ENCODE data around the gene LDLRAD3.

The LDLRAD3 gene

GRCh38 chr11:36013950-36014897 lies 70.4 kb downstream of the LDLRAD3 start:
- TF ChIP-seq, protein P1, sequence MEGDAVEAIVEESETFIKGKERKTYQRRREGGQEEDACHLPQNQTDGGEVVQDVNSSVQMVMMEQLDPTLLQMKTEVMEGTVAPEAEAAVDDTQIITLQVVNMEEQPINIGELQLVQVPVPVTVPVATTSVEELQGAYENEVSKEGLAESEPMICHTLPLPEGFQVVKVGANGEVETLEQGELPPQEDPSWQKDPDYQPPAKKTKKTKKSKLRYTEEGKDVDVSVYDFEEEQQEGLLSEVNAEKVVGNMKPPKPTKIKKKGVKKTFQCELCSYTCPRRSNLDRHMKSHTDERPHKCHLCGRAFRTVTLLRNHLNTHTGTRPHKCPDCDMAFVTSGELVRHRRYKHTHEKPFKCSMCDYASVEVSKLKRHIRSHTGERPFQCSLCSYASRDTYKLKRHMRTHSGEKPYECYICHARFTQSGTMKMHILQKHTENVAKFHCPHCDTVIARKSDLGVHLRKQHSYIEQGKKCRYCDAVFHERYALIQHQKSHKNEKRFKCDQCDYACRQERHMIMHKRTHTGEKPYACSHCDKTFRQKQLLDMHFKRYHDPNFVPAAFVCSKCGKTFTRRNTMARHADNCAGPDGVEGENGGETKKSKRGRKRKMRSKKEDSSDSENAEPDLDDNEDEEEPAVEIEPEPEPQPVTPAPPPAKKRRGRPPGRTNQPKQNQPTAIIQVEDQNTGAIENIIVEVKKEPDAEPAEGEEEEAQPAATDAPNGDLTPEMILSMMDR (IDR thresholded peaks at IDR 0.05; ENCODE audit: low read depth, low read length), result no peak
- Histone ChIP-seq H3K36me3 (no peaks in the 10 kb centered on the region), H3K27ac (no peak overlapping the region), H3K4me3 (ENCODE audit: low read depth, low read length) (no peak overlapping the region), H3K9me3 (ENCODE audit: severe bottlenecking) (no peaks in the 10 kb centered on the region), H3K27me3 (ENCODE audit: insufficient read depth, low read depth, severe bottlenecking) (no peaks in the 10 kb centered on the region)
- DNase-seq, result no peak

DNA sequence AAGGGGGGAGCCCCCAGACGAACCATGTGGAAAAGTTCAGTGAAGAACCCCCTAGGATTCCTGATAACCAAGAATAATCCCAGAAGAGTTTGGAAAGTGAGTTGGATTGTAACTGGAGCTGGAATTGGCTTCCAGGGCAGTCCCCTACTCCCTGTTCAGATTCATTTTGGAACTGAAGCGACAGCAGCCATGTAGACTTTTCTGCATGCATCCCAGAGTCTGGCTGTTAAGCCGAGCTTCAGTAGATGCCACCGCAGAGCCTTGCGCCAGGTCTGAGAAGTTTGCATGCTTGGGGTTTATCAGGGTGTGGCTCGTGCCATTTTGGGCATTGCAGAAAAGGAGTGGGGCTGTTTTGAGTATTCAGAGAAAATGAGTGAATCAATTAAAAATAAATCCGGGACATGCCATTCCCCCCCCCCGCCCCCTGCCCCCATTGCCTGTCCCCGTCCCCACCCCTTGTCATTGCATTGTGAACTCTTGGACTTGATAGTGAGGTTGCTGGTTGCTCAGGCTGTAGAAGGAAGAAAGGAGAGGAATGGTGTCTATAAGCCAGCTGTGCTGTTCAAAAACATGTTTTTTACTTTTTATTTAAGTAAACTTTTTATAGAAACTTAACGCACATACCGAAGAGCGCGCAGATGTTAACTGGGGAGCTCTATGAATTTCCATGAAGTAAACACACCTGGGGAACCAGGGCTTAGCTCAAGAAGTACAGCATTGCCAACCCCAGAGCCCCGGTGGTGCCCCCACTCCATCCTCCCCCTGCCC lies 71.2 kb downstream of the LDLRAD3 start:
- DNase-seq, result no peak
- TF ChIP-seq, protein P1 (IDR thresholded peaks at IDR 0.05; ENCODE audit: low read depth, low read length), result no peak
- no peaks in the 10 kb centered on the region for H3K36me3 ChIP-seq
- no peaks in the 10 kb centered on the region for H3K27me3 ChIP-seq (ENCODE audit: insufficient read depth, low read depth, severe bottlenecking)
- H3K27ac ChIP-seq, result no peak overlapping the region
- no peak overlapping the region for H3K4me3 ChIP-seq (ENCODE audit: low read depth, low read length)
- H3K9me3 ChIP-seq (ENCODE audit: severe bottlenecking), result no peaks in the 10 kb centered on the region

- H3K27ac ChIP-seq, result no peak overlapping the region
- DNase-seq, result no peak
- H3K27me3 ChIP-seq (ENCODE audit: insufficient read depth, low read depth, severe bottlenecking), result no peaks in the 10 kb centered on the region
- no peak overlapping the region for H3K4me3 ChIP-seq (ENCODE audit: low read depth, low read length)
- TF ChIP-seq, protein P1 (IDR thresholded peaks at IDR 0.05; ENCODE audit: low read depth, low read length), result no peak
- no peaks in the 10 kb centered on the region for H3K9me3 ChIP-seq (ENCODE audit: severe bottlenecking)
- no peaks in the 10 kb centered on the region for H3K36me3 ChIP-seq
These were observed 71.9 kb downstream of the LDLRAD3 start for GRCh38 chr11:36015799-36016198.

DNA sequence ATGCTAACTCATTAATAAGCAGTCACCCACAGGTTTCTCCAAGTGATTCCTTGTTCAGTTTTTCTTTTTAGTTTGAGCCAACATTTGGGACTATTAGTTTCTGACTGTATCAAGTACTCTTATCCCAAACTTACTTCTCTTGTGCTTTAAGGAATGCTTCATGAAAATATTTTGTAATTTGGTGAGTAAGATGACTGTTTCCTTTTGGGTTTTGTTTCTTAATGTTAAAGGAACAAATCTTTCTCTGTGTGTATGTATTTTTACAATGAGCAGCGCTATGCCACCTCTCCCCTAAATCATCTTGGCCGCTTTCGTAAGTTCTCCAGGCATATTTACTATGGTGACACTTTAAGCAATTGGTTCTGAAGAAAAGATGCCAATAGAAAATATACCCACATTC lies 72.4 kb downstream of the LDLRAD3 start:
- Histone ChIP-seq H3K27me3 (ENCODE audit: insufficient read depth, low read depth, severe bottlenecking) (no peaks in the 10 kb centered on the region), H3K9me3 (ENCODE audit: severe bottlenecking) (no peaks in the 10 kb centered on the region), H3K4me3 (ENCODE audit: low read depth, low read length) (no peak overlapping the region), H3K27ac (no peak overlapping the region), H3K36me3 (no peaks in the 10 kb centered on the region)
- no peak for DNase-seq
- TF ChIP-seq, protein P1 (IDR thresholded peaks at IDR 0.05; ENCODE audit: low read depth, low read length), result no peak

DNA sequence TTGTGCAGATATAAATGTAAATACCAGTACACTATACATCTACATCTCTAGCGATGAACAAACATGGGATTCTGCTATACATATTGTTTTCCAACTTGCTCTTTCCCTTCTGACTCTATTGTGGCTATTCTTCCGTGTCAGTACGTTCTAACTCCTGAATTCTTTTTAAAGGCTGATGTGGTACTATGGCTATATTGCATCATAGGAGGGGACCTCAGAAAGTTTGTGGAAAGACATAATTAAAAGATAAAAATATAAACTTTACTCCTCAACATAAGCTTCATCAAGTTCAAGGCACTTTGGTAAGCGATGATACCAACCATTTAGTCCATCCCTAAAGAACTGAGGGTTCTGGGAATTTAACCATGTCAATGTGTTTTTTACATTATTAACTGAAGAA lies 72.8 kb downstream of the LDLRAD3 start:
- H3K4me3 ChIP-seq (ENCODE audit: low read depth, low read length), result no peak overlapping the region
- H3K9me3 ChIP-seq (ENCODE audit: severe bottlenecking), result no peaks in the 10 kb centered on the region
- DNase-seq, result no peak
- TF ChIP-seq, protein P1 (IDR thresholded peaks at IDR 0.05; ENCODE audit: low read depth, low read length), result no peak
- H3K27me3 ChIP-seq (ENCODE audit: insufficient read depth, low read depth, severe bottlenecking), result no peaks in the 10 kb centered on the region
- no peak overlapping the region for H3K27ac ChIP-seq
- H3K36me3 ChIP-seq, result no peaks in the 10 kb centered on the region

Measured in WERI-Rb-1 (cell line).